ENCODE data around the gene AKNA.

- no peak for TF ChIP-seq CTCF (IDR thresholded peaks at IDR 0.05)
- TF ChIP-seq RAD21 (conservative IDR thresholded peaks at IDR 0.05 in 1 of 2, IDR thresholded peaks at IDR 0.05 in 1 of 2) = no peak
- TF ChIP-seq PHF8 (IDR thresholded peaks at IDR 0.05; ENCODE audit: borderline replicate concordance, low read depth) = no peak
These were observed 18.7 kb upstream of the AKNA start for GRCh38 chr9:114406441-114406840.
